Stimulated activated CD8-positive, alpha-beta memory T cell treated with anti-CD3 and anti-CD28 coated beads, Interleukin-4, amount 100 ng/mL, for 1 hour (primary cell): ENCODE data around the gene C2orf76.
"Not testable (repeated sequence)": the region's sequence is repeated elsewhere in the genome, so short reads cannot be mapped to it uniquely, and the experiment has no call there.

Source experiments
- DNase-seq, 2 donors: peaks; one replicate each; pipeline ENCODE4 v3.0.0-alpha.2; 2020; ENCODE audit warnings: low read depth in 2 of 2, low spot score in 1 of 2

C2orf76 gene

GRCh38 chr2:119366649-119367471 is at the start of gene C2orf76, which contains the start of gene DBI:
Gene C2orf76 (minus strand): TSS chr2:119366834. CDS start chr2:119339959, 26,875 bp downstream.
Gene DBI (plus strand): TSS chr2:119366977. CDS start chr2:119367052, 75 bp downstream.
- peak; percentile 73 to 81 for DNase-seq

GRCh38 chr2:119415630-119416029 is 49.0 kb upstream of the C2orf76 start:
- DNase-seq: no peak

DNA sequence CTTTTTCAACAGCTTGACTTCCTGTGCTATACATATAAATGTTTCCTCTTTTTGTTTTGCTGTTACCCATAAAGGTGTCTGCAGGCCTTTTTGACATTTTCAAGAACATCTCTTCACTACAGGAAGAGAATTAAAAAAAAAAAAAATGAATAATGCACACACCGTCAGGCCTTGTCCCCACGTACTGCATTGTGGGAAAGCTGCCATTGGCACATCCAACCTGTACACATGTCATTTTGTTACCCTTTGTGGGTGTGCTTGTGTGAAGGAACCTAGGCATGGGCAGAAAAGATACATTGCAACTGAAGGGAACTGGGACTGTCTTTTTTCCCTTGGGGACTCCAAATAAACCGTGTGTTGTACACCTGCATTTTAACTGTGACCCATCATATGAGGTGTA is 48.3 kb upstream of the C2orf76 start:
- no peak for DNase-seq

- DNase-seq: no peak
Observed at GRCh38 chr2:119409506-119409905, 42.9 kb upstream of the C2orf76 start.

DNA sequence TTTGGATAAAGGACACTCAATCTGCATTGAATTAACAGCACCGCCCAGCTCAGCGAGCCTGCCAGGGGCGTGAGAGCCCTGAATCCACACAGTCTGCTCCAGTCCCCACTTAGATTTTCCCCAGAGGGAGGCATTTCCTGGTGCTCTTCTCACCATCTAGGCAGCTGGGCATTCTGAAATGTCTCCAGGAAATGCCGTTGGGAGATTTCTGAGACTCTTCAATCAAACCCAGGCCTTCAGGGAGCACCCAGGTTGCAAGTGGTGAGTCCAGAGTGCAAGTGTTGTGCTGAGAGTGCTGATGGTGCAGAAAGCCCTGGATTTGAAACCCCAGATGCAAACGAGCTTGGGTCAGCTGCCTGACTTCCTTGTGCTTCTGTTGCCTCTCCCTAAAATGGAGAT is 41.6 kb upstream of the C2orf76 start:
- DNase-seq: no peak

- no peak for DNase-seq
Observed at GRCh38 chr2:119407430-119408220, 41.0 kb upstream of the C2orf76 start.

DNA sequence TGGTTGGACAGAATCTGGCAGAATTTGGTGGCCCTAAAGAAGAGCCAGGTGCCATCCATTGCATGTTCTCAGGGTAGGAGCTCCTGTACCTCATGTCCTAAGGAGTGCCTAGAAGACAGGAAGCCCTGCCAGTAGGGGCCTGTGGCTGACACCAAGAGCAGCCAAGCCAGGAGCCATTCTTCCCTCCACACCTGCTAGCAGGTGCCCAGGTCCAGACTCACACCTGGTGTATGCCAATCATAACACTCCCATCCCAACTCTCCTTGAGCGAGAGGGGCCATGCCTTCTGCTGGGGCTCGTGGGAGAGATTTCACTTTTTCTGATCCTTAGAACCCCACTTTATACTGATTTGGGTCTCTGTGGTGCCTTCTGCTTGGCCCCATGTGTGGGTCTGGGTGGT is 38.5 kb upstream of the C2orf76 start:
- DNase-seq: no peak

DNA sequence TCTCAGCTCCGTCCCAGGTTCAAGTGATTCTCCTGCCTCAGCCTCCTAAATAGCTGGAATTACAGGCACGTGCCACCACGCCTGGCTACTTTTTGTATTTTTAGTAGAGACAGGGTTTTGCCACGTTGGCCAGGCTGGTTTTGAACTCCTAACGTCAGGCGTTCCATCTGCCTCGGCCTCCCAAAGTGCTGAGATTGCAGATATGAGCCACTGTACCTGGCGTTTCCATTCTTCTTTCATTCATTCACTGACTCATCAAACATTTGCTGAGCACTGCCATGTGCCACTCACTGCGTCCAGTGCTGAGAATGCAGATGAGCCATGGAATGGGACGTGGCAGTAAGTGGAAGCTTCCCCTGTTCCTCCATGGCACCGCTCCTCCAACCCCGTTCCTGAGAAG is 37.0 kb upstream of the C2orf76 start:
- not testable (repeated sequence) for DNase-seq

GRCh38 chr2:119402645-119403560 is 36.3 kb upstream of the C2orf76 start:
- DNase-seq: no peak

GRCh38 chr2:119402106-119402505 is 35.5 kb upstream of the C2orf76 start:
- no peak for DNase-seq

GRCh38 chr2:119397196-119397595 is 30.6 kb upstream of the C2orf76 start:
- no peak for DNase-seq

DNA sequence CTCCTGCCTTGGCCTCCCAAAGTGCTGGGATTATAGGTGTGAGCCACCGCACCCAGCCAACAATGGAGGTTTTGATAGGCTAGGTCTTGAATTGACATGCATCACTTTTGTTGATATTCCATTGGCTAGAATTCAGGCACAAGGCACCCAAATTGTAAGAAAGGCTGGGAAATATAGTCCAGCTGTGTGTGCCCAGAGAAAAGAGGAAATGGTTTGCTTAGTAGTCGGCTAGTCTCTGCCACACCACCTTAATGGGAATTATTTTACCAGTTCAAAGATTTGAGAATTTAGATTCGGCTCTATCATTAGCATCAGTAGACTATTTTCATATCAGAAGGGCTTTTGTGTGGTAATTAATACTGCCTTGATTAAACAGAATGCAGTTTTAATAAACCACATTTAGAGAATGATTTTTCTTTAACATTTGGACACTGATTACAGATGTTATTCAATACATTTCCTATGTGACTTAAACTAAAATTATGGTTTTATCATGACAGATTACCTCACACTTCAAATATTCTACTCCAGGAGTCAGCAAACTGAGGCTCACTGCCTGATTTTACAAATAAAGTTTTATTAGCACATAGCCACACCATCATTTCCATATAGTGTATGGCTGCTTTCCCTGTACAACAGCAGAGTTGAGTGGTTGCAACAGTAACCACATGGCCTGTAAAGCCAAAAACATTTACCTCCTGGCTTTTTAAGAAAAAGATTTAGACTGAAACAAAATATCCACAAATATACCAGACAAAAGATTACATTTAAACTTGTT is 27.5 kb upstream of the C2orf76 start:
- DNase-seq: no peak

GRCh38 chr2:119389615-119390306 is 23.1 kb upstream of the C2orf76 start:
- DNase-seq: no peak

DNA sequence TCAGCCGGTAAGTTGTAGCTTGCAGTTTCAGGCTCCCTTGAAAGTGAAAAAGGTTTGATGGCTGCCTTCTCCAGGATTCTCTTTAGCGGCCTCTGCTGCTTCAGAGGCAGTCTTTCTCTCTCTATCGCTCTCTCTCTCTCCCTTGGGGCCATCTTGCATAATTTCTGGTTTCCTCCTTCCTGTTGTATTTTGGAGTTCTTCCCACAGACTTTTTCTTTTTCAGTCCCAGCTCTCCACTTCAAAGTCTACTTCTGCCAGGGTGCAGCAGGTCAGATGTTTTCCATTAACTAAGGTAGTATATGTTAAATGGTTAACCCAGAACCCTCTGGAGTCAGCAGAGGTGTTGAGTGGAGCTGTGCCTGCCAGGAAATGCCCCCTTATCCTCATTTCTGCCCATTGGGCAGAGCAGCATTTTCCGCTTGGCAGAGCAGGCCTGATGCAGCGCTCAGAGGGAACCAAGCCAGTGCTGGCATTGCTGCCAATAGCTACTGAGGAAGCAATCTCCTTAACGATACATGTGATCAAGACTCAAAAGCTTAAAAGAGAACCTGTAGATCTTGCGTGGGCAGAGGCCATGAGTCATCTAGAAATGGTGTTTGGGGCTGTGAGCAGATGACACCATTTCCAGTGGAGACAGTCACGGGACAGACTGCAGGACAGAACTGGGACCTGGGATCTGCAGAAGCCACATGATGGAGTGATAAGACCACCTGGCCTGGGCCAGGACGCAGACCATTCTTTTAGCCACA is 20.9 kb upstream of the C2orf76 start:
- DNase-seq: no peak

DNA sequence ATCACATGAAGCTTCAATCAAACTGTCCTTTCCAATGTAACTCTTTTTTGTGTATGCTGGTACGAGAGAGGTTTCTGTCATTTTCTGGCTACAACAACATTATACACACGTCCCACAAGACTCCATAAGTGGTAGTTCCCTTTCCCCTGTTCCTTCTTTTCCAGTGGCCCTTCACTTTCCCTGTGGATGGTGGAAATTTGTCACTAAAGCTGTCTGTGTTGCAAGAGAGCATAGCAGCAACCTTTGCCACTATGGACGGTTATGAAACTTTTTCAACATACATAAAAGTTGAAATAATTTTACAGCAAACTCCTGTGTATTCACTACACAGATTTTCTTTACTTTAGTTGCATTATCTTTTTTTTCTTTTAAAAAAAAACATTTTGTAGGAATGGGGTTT is 18.8 kb upstream of the C2orf76 start:
- DNase-seq: no peak

- no peak for DNase-seq
Observed at GRCh38 chr2:119384971-119385370, 18.3 kb upstream of the C2orf76 start.

DNA sequence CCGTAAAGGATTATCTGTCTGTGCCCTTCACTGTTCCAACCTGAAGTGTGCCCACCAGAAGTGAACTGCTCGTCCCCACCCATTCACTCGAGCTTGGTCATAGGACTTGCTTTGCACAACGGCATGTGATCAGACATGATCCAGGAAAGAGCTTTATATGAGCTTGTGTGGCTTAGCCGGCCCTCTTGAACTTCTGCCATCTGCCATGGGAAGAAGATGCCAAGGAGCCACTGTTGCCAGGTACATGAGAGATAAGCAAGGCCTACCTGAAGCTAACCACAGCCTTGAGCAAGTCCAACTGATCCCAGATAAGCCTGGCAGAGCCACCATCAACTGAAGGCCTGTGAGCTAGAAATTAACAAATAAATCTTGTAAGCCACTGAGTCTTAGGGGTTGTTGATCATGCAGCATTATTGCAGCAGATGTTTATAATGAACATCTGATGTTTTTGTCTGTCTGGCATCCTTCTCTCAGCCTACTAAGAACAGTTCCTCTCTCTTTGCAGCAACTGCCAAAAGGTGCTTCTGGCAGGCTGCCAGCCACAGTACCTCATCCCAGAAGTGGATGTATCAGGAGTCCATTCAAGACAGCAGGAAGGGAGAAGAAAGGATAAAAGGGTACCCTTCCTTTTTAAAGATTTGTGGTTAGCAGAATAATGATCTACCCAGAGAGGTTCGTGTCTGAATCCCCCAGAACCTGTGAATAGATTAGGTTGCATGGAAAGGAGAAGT is 16.9 kb upstream of the C2orf76 start:
- no peak for DNase-seq

DNA sequence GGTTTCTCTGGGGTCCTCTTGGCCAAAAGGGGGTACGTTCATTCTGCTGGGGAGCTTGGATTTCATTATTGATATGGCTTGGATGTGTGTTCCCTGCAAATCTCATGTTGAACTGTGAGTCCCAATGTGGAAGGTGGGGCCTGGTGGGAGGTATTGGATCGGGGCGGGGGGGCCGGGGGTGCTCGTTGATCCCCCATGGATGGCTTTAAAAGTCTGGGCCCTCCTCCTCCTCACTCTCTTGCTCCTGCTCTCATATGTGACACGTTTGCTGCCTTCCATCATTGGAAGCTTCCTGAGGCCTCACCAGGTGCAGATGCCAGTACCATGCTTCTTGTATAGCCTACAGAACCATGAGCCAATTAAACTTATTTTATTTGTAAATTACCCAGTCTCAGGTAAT is 11.9 kb upstream of the C2orf76 start:
- no peak for DNase-seq

GRCh38 chr2:119377993-119378345 is 11.3 kb upstream of the C2orf76 start:
- DNase-seq: no peak
